Amniotic epithelial cell (primary cell): ENCODE data around the gene IRGC.

Experiments
- DNase-seq: peaks from one replicate; pipeline ENCODE4 v3.0.0-alpha.2; 2010; ENCODE audit warnings: low read depth

Gene IRGC

DNA sequence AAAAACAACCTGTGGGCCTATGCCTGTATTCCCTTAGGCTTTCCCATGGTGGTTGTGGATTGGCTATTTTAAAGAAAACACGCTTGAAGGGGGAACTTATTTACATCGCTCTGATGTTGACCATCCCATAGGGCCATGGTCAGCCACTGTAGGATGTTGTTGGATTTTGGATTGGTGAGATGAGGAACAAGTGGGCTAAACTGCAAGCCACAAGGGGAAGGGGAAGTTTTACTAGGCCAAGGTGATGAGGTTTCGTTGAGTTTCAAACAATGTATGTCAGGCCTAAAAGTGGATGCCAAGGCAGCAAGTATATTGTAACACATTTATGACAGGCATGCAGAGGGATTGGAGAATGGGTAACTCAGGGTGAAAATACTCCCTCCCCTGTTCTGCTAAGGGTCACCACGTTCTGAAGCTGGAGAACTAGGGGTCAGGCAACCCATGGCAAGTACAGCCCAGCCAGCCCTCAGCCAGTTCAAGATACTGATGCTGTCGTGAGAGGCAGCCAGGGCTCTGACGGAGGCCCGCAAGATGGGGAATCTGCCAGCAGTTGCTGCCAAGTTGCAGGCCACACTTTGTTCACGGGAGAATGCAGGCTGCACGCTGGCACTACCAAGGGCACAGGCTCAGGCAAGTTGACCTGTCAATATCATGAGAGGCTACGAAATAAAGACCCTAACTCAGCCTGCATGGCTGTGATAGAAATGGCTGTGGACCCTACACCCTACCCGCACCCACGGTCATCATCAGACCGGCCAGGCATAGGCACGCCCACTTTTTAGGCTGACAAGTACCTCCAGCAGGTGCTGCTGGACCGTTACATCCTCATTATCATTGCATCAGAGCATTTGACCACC lies 11.1 kb downstream of the IRGC start:
- DNase-seq, result no peak

DNA sequence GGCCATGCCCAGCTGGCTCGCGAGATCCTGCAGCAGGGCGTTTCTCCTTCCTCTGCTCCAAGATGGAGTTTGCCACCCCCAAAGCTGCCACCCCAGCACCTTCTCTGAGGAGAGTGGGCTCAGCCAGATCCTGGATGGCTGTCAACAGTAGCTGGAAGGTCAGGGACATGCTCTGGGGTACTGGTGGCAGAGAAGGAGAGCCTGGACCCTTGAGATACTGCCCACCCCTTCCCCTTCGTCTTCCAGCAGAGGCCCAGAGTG lies 11.6 kb downstream of the IRGC start:
- DNase-seq, result no peak

DNA sequence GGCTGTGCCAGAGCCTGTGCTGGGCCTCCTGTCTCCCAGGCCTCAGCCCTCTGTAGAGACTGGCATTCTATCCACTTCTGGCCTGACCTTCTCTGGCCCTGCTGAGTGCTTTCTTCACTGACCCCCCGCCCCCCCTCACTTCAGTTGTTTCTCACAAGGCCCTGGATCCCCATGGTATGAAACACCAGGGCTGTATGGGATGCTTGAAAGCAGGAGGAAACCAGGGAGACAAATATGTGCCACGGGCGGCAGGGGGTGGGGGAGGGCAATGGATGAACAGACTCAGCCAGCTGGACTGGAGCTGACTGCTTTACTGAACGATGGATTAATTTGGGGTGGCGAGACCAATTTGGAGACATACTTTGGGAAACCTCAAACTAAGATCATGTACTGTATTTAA lies 14.0 kb downstream of the IRGC start:
- no peak for DNase-seq

DNA sequence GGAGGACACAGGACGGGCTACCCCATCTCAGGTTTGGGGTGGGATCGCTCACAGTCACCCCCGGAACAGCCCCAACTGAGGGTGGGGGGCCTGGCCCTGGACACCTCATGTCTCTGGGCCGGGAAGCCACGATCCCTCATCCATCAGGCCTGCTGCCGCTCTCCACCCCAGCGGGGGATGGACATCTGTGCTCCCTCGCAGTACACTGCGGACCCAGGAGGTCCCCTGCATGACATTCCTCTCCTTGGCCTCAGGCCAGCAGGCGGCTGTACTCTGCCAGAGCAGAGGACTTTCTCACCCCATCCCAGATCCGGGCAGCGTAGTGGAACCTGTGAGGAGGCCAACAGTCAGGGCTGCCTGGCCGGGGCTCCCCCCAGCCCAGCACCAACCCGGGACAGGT lies 15.5 kb downstream of the IRGC start:
- DNase-seq, result no peak

DNA sequence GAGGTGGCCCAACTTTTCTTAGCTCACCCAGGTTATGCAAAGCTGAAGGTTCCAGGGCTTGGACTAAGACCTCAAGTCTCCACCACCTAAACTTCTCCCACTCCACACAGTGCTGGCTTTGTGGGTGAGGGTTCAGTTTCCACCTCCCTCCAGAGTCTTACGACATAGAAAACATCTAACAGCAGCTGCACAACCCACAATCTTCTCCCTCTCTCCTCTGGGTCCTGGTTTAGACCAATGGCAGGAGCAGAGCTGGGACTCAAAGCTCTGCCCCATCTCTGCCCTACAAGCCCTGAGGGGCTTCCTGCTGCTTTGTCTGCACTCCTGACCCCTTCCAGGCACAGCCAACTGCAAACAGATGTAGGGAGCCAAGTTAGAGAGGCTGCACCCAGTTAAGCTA lies 16.0 kb downstream of the IRGC start:
- DNase-seq, result peak; percentile 16

DNA sequence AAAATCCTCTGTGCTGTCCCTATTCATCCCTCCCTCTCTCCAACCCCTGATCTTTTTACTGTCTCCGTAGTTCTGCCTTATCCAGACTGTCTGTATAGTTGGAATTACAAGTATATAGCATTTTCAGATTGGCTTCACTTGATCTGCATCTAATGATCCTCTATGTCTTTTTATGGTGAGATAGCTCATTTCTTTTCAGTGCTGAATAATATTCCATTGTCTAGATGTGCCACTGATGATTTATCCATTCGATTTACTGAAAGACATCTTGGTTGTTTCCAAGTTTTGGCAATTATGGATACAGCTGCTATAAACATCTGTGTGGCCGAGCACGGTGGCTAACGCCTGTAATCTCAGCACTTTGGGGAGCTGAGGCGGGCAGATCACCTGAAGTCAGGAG lies 19.1 kb downstream of the IRGC start:
- no peak for DNase-seq

DNA sequence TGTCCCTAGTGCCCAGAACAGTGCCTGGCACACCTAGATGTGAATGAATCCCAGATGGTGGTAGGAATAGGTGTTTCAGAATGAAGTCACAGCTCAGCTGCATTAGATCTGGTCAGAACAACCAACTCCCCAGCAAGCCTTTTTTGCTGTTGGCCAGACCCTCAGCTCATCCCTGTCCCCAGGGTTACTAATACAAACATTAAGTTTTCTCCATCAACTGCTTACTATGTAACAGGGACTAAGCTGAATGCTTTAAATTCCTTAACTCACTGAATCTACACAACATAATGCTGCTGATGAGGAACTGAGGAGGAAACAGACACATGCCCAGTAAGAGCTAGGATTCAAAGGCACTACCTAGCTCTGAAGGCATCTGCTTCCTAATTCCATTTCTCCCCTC lies 20.1 kb downstream of the IRGC start:
- DNase-seq, result no peak

GRCh38 chr19:43738780-43739211 lies 22.9 kb downstream of the IRGC start:
- peak; percentile 62 for DNase-seq

DNA sequence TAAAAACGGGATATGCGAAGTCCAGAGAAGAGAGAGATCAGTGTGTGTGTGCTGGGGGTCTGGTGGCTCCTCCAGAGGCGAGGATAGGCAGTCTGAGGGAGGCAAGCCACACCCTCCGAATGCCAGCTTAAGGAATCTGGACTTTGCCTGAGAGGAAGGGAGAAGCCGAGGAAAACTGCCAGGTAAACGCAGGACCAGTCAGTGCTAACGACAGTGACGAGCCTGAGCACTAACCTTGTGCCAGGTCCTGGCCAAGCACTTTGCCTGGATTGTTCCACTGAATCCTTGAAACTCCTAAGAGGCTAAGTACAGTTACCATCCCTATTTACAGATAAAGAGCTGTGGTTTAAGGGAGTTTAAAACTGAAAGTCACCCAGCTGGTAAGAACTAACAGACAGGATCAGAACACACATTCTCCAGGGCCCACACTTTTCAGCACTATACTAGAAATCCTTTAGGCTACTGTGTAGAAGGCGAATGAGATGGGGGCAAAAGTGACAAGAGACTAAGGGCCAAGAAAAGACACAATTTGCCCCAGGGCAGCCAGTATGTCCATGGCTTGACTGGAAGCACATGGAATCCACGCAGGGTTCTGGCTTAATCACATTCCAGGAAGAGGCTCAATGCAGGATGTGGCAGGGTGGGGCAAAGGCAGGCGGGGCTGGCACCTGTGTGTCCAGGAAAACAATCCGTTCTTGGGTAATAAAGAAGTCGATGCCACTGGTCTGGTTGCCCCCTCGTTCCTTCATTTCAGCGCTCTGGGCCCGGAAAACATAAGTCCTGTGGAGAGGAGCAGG lies 23.8 kb downstream of the IRGC start:
- DNase-seq, result no peak

DNA sequence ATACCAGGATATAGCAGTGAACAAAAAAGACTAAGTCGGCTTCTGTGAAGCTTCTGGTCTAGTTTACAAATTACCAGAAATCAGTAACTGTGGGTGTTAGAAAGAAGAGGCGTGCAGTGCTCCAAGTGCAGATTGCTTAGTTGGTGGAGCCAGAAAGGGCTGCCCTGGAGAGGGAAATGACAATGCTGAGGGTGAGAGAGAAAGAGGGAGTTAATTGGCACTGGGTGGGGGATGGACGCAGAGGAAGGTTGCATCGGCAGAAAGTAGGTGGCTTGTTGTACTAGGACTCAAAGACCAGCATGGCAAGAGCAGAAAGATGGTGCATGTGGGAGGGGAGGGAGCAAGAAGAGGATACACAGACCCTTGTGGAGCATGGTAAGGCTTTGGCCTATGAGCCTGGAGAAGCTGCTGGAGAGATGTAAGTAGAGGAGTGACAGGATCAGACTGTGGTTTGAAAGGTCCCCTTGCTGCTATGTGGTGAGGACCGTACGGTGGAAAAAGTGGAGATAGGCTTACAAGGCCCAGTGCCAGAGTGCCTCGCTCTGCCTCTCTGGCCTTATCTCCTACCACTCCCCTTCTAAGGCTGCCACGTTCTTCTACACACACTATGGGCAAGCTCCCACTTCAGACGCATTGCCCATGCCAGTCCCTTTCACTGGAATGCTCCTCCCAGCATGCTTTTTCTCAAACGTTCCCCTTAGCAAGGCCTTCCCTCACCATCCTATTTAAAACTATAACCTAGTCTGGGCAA lies 25.4 kb downstream of the IRGC start:
- DNase-seq, result no peak

GRCh38 chr19:43743059-43743458 lies 27.2 kb downstream of the IRGC start:
- DNase-seq, result peak; percentile 79

DNA sequence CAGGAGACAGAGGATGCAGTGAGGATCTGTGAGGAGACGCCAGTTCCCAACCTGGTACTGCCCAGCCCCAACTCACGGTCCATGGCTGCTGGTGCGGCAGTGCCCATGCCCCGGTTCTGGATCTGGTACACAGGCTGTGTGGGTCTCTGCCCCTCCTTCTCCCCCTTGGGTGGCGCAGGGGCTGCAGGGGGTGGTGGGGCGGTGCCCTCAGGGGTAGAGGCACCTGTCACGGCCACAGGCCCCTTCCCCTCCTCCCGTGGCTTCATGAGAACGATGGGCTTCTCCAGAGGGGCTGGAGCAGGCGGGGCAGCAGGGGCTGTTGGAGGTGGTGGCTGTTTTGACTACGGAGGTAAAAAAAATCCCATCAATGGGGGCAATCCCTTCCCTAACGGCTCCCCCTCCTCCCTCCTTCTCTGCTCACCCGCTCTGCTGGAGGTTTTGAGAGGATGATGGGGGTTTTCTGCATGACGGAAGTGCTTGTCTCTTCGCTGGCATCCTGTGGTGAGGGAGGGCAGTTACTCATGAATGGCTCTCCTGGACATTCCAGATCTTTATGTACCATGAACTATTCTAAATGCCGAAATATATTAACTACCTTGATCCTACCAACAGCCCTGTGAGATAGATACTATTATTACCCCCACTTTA lies 31.8 kb downstream of the IRGC start:
- DNase-seq, result no peak

GRCh38 chr19:43748205-43748594 lies 32.3 kb downstream of the IRGC start:
- DNase-seq, result no peak

DNA sequence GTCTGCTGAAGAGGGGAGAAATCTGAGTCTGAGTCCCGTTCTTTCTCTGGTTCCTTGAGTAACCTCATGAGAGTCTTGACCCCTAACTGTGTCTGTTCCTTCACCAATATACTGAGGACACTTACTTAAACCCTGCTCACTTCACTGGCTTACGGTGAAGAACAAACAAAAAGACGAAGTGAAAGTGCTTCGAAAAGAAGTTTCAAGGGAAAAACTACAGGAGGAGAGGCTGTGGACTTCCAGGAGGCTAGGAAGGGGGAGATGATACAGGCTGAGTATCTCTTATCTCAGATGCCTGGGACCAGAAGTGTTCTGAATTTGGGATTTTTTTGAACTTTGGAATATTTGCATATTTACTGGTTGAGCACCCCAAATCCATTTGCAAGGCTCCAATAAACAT lies 32.8 kb downstream of the IRGC start:
- DNase-seq, result no peak

DNA sequence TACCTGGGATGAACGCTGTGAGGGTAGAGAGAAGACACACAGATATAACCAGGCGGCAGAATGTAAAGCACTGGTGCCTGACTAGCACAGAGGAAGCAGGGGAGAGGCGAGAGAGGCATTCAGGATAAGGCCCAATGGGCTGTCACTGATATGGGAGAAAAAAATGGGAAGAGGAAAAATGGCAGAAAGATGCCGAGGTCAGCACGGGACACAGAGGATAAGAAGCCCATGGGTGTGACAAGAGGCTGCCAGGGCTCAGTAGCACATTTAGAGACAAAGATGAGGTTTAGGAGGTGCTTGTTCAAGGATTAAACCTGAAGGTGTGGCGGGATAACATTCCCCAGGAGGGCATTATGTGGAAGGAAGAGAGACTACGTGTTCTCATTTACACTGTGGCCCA lies 33.3 kb downstream of the IRGC start:
- DNase-seq, result no peak

DNA sequence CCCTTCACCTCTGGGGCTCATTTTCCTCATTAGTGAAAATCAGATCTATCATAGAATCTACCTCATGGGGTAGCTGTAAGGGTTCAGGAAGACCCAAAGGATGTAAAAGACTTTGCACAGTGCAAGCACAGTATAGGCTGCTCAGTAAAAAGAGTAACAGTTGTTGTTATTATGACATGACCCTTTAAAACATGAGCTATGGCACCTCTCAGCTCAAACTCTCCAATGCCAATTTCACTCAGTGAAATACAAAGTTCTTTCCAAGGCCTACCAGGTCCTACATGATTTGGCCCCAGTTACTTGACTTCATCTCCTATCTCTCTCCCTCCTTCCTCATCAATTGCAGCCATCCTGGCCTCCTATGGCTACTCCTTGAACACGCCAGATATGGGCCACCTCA lies 34.0 kb downstream of the IRGC start:
- DNase-seq, result no peak

DNA sequence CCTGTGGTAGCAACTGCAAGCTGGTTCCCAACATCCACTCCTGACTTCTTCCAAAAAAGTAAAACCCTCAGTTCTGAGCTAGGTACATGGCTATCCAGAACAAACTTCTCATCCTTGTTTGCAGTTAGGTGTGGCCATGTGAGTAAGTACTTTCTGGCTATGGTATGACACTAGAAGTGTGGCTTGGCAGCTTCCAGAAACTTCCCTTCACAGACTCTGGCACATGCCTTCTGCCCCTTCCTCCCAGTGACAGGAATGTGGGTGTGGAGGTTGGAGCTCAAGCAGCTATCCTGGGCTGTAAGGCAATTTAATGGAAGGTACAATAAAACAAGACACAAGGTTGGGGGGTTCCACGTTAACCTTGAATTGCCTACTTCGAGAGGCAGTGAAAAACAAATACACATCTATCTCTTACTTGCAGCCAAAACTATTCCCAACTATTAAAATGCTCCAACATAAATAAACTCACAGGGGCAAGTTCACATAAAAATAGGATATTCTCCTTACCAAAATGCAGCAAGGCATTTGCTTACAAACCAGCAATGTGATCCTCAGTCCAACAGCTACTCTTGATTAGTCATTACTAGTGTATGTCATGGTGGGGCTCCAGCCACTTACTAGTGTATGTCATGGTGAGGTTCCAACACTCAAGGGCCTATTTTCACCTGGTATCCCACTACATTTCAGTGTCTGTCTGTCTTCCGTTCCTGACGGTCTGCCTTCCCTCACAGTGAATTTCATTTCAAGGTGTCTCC lies 35.8 kb downstream of the IRGC start:
- no peak for DNase-seq

DNA sequence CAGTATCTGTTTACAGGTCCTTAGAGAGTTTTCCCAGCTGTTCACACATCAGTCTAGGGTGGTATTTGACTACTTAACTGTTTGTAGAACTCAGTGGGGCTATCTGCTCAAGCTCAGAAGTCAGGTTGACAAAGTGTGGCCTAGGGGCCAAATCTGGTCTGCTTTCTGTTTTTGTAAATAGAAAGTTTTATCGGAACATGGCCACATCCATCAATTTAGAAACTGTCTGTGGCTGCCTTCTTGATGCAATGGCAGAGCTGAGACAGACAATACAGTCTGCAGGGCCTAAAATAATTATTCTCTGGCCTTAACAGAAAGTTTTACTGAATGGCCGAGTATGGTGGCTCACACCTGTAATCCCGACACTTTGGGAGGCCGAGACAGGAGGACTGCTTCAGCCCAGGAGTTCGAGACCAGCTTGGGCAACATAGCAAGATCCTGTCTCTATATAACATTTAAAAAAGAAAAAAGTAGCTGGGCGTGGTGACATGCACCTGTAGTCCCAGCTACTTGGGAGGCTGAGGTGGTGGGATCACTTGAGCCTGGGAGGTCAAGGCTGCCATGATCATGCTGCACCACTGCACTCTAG lies 36.5 kb downstream of the IRGC start:
- DNase-seq, result no peak

DNA sequence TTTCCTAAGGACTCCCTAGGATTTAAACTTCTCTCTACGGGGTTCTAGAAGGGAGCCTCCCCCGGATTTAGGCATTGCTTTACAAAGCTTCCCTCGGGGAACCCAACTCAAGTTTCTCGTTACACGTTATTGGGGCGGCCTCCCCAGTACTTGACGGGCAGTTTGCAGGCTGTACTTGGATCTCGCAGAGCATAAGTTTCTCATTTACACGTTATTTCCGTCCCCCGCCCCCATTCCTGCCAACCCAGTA lies 38.3 kb downstream of the IRGC start:
- DNase-seq, result no peak

- peak; percentile 92 for DNase-seq
Observed at GRCh38 chr19:43754503-43755255, 38.8 kb downstream of the IRGC start, which contains the start of gene SMG9. Gene SMG9, minus strand, starts transcription at chr19:43754962. Its CDS starts 4,221 bp downstream, at chr19:43750741.
